Activated CD4-positive, alpha-beta T cell treated with anti-CD3 and anti-CD28 coated beads, Interleukin-2, amount 50 U/mL, for 1 hour (primary cell): Measurements from ENCODE around the gene RNU5D-1.
"Not testable (repeated sequence)": the region's sequence is repeated elsewhere in the genome, so short reads cannot be mapped to it uniquely, and the experiment has no call there.

Source experiments
- DNase-seq: peaks from one replicate; pipeline ENCODE4 v3.0.0-alpha.2; 2020

The RNU5D-1 gene

DNA sequence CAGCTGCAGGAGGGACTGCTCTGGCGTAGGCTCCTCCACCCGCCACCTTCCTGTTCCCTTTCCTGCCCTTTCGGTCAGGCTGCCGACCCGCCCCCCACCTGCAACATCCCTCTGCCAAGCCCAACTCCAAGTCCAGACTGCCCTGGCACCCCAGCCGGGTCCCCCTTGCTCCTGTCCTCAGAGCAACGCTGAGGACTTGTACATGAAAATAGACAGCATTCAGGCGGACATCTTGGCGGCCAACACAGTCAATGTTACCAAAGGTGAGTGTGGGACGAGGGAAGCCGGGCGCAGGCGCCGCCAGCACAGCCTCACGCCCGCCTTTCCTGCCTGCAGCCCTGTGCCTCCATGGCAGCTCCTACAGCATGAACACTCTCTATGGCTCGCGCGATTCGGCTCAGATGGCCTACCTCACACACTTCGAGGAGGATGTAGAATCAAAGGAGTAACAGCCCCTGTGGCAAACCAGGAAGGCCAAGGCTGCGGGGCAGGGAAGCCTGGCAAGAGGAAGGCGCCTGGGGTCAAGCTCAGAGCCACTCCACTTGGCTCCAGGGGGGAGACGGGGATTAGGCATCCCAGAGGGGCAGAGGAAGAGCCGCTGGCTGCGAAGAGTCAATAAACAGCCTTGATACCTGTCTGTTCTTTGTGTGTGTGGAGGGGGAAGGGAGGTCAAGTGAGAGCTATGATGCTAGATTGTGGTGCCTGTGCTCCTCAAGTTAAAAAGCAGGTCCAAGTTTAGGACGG lies 5.8 kb downstream of the RNU5D-1 start:
- DNase-seq: no peak

DNA sequence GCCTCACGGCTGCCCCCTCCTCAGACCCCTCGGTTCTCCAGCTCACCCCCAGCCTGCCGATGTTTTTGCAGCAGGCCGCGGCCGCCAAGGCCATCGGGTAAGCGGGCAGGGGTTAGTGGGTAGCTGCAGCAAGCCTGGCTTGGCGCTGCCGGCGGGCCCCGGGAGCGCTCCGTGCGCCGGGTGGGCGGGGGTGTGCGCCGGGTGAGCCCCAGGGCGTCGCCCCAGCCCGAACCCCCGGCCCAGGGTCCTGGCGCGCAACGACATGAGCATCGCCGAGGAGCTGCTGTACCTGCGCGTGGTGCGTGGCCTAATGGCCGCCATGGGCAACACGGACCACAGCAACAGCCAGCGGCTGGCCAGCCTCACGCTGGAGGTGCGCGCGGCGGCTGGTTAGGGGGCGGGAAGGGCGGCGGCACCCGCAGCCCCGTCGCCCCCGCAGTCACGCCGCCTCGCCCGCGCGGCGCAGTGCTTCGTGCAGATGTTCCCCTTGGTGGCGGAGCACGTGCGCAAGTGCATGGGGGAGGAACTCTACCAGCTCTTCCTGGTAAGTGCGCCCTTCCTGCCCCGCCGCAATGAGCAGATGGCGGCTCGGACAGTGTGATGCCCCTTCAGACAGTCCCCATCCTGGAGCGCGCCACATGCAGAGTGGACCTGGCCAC lies 6.5 kb downstream of the RNU5D-1 start:
- DNase-seq: no peak

DNA sequence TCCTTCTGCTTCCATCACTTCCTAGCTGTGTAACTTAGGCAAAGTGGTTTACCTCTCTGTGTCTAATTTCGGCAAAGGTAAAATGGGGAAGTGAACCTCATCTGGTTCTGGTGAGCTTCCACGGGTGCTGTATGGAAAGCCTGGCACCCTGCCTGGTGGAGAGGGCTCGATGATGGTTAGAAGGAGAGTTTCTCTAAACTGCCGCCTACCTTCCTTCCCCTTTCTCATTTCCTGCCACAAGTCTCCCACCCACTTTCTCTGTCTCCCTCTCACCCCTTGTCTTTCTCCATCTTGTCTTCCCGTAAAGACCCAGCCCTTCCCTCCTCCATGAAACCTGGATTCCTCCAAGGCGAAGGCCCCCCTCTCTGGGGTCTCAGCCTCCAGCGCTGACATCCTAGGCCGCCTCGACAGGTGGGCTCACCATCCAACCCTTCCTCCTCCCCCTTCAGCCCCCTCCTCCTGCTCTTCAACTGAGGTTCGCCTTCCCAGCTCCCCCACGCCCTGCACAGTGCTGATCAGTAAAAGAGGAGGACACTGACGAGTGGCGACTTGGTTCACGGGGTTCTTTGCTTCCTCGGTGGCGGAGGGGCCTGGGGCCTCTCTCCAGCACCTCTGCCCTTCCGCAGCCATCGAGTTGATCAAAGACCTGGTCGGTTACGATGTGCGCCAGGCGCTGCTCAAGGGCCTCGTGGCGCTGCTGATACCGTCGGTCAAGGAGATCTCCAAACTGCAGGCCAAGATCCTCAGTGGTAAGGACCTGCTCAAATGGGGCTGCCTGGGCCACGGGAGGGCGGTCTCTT lies 7.3 kb downstream of the RNU5D-1 start:
- DNase-seq: peak; percentile 29

DNA sequence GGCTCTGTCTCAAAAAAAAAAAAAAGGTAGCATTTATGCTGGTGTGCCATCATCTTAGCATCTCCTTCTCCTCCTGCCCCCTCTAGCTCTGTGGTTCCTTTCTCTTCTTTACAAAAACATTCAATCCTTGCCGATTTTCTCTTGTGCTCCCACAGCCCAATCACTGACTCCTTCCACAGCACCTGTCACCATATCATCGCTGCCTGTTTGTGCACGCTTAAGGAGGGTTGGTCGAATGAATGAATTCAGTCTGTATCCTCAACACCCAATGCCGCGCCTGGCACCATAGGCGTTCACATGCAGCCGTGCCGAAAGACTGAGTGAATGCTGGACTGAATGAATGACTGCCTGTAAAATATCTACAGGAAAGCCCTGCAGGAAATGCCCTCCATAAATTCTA lies 7.9 kb downstream of the RNU5D-1 start:
- no peak for DNase-seq

DNA sequence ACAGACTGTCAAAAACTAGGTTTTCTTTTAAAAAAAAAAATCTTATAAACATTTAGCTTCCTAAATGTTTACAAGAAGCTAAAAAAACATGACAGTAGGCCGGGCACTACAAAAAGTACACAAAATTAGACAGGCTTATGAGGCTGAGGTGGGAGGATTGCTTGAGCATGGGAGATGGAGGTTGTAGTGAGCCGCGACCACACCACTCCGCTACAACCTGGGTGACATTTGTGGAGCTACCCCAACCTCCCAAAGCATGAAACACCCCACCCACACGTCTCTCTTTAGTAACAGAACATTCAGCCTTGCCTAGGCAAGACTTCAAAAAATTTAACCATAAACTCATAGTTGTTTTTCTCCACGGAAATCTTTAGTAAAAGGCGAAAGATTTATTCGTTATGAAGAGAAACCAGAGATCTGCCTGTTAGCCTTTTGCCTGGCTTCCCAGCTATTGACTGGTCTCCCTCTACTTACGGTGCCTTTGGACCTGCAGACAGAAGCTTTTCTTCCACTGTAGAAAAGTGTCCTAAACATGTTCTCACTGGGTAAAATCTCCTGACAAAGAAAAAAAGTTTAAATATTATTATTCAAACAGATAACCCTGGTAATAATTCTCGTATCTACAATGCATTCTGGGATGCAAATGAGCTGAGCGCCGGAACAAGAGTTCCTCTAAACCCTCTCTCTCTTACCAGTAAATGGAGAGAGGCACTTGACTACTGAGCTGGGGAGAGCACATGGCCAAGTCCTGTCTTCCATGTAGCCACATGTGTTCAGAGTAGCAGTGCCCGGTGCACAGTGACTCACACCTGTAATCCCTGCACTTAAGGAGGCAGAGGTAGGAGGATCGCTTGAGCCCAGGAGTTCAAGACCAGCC lies 9.2 kb downstream of the RNU5D-1 start:
- peak; percentile 61 for DNase-seq

DNA sequence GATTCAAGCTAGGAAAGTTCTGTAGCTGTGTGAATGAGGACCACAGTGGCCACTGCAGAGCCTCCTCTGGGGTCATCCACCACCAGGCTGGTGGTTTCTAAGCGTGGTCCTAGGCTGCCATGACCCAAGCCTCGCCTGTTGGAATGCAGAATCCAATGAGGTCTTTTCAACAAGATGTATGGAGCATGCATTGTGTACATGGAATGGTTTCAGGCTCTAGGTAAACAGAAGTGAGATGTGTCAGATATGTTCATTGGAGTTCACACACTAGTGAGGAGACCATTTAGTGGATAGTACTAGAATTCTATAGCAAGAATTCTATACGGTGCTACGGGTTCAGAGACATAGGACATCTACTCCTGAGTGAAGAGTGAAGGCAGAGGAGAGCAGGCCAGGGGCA lies 10.7 kb downstream of the RNU5D-1 start:
- no peak for DNase-seq

DNA sequence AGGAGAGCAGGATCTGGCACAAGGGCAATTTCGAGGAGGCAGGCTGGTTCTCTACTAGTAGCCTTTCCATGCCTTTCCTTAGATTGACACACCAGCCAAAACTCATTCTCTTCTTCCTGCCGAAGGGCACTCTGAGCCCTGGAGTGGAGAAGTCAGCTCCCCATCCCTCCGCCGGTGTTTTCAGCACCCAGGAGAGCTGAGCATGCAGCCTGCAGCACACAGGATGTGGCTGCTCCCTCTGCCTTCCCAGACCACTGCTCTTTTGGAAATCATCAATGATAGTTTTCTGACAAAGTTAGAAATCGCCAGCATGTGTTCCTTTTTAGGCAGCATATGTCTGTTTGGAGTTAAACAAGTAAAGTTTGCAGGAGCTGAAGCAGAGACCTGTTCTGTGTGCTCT lies 11.7 kb downstream of the RNU5D-1 start:
- no peak for DNase-seq

DNA sequence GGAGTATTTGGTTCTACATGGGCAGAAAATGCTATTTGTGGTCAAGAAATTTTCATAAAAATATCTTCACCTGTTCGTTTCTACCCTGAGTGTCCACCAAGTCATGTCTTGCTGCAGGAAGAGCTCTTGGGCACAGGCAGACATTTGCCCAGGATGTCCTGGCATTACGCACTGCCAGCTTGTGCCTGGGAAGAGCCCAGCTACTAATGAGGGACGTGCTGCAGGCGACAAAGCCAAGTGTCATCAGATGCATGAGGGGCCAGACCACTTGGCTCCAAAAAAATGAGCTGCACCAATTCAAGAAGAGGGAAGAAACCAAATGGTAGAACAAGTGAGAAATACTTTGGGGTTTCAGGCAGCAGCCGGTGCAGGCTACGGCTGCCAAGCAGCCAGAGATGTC lies 12.9 kb downstream of the RNU5D-1 start:
- DNase-seq: no peak

DNA sequence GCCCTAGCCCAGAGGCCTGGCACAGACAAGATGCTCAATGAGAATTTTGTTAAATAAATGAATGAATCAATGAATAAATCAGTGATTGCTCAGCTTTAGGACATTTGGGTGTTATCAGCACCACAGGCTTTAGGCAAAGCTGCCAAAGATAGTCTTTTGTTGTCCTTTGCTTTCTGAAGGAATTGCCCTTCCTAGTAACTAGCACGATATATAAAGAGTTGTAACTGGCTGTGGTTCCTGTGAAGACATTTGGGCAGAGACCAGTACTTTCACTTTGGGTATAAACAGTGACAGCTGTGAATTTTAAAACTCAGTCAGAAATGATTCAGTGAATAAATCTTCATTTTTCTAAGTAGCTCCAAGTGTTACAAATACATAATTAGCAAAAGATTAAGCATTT lies 13.3 kb downstream of the RNU5D-1 start:
- no peak for DNase-seq

DNA sequence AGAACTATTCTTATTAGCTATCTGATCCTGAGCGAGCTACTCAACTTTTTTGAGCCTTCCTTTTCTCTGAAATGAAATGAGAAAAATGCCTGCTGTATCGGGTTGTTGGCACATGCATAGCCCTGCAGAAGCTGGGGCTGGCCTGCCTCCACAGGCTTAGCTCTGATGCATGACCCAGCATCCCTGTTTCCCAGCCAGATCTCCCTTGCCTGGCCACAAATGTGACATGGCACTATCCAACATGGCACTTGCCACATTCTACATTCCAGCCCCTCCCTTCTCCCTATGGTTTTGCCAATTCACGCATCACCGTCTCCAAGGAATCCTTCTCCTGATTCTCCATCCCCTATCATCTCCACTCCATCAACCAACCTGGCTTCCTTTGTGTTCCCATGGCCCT lies 13.8 kb downstream of the RNU5D-1 start:
- no peak for DNase-seq

DNA sequence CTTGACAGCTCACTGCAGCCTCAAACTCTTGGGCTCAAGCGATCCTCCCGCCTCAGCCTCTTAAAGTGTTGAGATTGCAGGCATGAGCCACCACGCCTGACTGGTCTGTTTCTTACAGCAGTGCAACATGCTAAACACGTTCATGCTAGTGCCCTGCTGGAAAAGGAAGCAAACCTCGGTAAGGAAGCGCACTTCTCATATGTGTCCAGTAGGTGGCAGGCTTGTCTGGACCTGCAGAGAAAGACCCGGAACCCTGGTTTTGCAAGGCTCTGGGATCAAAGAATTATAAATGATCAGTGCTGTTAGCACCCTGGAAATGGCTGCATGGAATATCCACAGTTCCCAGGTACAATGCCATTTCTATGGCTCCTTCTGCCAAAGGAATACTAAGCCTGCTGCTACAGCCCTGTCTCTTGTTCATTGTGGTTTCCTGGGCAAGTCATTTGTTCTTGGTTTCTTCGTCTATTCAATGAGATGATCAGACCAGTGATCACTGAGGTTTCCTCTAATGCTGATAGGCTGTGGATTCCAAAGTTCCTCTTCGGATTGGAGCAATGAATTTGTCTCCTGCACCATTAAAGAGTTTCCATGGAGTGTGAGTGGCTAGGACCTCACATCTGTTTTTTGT lies 15.9 kb downstream of the RNU5D-1 start:
- peak; percentile 60 for DNase-seq

DNA sequence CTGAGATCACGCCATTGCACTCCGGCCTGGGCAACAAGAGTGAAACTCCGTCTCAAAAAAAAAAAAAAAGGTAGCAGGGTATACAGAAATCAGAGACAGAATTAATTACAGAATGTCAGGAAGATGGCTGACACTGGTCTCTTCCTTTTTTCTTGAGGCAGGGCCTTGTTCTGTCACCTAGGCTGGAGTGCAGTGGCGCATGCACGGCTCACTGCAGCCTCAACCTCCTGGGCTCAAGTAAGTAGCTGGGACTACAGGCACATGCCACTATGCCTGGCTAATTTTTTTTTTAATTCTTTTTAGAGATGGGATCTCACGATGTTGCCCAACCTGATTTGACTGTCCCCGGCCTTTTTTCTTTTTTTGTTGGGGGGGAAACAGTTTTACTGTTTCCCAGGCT lies 16.4 kb downstream of the RNU5D-1 start:
- DNase-seq: no peak

DNA sequence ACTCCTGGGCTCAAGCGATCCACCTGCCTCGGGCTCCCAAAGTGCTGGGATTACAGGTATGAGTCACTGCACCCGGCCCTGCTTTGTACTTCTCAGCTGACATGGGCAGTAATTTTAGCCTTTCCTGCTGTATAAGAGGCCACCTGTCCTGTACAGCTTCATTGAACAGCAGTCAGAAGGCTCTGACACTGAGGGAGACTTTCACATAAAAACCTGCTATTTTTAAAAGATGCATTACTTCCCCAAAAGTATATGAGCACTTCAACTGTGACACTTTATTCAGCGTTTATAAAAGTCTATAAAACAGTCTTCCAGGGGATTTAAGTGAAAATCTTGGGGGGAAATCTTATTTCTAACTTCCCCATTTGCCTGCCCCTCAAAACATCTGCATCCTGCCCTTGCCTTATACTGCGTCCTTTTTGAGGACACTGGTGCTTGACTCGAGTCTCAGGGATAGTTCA lies 17.6 kb downstream of the RNU5D-1 start:
- no peak for DNase-seq

DNA sequence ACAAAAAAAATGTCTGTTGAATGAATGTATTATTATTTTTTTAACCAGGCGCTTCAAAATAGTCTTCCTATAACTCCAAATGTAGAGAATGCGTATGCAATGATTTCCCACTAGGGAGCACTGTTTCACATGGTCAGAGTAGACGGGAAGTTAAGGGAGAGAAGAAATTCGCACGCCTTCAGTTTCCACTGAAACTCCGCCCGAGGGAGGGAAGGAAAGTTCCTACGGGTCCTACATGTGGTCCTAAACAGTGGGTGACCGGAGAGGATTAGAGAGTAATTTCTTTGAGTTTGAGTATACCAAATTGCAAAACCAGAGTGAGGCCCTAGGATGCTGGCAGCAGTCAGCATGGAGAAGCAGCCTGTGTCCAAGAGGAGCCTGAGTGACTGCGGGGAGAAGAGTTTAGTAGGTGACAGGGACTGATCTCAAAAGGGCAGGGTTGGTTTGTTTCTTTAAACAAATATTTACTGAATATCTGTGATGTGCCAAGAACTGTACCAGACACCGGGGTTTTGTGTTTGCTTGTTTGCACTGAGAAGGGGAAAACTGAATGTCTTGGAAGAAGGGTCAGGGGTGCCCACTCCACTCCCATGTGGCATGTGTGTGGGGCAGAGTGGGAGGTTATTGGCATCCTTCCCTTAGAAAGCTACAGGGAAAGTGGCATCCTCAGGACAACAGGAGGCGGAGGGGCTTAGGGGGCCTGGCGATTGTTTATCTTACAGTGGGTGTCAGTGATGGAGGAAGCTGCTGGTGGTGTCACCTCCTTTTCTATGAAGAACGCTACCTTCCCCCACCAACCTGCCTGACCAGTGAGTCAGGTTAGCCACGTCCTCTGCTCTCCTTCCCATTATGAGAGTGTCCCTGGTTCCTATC lies 22.8 kb downstream of the RNU5D-1 start:
- no peak for DNase-seq

DNA sequence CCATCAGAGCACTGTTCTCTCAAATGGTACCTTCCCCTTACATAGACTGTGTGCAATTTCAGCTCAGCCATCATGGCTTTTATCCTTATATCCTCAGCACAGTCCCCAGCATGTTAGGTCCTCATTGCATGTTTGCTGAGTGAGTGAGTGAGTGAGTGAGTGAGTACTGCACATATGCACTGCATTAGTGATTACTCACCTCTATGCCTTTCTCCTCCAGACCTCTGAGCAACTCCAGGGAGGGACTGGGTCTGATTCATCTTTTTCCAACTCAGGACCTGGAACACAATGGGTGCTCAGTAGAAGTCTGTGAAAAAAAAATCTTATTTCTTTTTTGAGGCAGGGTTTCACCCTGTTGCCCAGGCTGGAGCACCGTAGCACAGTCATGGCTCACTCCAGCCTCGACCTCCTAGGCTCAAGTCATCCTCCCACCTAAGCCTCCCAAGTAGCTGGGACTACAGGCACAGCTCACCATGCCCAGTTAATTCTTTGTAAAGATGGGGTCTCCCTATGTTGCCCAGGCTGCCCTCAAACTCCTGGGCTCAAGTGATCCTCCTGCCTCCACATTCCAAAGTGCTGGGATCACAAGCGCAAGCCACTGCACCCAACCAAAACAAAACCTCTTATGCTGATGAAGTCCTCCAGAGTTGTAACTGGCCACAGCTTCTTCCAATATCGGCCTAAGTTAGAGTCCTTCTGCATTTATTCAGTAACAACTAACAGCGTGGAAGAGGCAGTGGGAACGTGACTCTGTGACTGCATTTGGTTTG lies 23.7 kb downstream of the RNU5D-1 start:
- DNase-seq: no peak

DNA sequence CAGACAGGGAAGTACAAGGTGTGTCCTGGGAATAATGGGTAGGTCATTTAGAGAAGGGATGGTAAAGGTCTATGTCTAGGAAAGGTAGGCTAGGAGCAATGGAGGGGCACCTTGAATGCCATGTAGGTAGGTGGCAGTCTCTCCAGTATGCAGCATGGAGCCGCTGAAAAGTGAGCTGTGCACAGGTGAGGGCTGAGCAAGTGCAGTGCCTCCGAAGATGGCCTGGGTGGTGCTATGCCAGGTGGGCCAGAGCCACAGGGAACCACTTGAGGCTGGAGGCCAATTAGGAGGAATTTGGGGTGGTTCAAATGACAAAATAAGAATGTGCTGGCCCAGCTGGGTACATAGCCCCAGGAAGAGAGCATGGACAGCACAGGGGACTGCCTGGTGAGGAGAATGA lies 25.0 kb downstream of the RNU5D-1 start:
- no peak for DNase-seq

DNA sequence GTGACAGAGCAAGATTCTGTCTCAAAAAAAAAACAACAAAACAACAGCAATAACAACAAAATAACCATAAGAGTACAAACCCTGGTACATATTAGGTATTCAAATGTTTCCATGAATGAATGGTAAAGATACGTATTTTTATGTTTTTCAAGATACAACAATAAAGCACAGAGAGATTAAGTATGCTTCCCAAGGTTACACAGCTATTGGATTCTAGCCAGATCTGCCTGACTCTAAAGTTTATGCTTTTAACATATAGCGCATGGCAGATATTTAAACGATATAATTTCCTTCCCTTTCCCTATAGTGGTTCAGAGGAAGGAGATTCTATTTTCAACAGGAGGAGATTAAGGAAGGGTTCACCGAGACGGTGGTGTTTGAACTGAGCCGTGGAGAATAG lies 25.5 kb downstream of the RNU5D-1 start:
- DNase-seq: no peak

DNA sequence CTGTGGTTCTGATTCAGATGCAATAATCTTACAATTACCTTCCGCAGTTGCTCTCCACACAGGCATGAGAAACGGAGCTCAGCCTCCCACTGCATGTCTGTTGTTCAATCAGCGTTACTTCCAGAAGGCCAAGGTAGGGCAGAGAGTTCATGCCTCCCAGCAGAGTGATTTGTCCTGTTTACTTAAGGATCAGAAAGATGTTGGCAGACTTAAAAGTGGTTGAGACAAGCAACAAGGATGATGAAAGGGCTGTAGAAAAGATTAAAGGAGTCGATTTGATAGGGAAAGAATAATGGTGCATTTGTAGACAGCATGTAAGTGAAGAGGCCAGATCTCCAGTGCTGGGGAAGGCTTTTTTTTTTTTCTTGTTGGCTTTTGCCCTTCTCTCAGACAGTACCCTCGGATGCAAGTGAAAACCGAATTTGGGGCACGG lies 29.8 kb downstream of the RNU5D-1 start:
- no peak for DNase-seq

DNA sequence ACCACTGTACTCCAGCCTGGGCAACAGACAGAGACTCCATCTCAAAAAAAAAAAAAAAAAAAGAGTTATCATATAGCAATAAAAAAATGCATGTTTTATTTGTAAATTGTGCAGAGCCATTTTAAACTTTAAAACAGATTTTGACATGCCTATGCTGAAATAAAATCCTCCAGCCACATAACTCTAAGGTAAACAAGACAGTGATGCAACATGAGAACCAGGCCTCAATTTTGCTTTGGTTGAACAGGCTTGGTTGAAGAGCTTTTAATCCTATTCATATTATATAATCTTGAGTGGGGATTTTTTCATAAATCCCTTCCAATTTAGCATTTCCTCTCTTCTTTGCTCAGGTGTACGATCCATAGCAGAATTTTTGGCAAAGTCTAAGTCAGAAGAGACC lies 30.4 kb downstream of the RNU5D-1 start:
- DNase-seq: no peak

DNA sequence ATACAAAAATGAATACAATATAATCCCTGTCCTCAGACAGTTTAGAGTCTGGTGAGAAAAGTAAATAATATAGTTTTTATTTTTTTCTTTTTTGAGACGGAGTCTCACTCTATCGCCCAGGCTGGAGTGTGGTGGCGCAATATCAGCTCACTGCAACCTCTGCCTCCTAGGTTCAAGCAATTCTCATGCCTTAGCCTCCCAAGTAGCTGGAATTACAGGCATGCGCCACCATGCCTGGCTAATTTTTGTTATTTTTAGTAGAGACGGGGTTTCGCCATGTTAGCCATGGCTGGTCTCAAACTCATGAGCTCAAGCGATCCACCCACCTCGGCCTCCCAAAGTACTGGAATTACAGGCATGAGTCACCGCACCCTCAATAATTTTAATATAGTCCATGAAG lies 31.6 kb downstream of the RNU5D-1 start:
- not testable (repeated sequence) for DNase-seq
